CD4-positive, alpha-beta T cell treated with Interleukin-15 for 1 hour (primary cell): Measurements from ENCODE around the gene PTPRN2.
"Not testable (repeated sequence)": the region's sequence is repeated elsewhere in the genome, so short reads cannot be mapped to it uniquely, and the experiment has no call there.

Source experiments
- DNase-seq: peaks from one replicate; pipeline ENCODE4 v3.0.0-alpha.2; 2020

Gene PTPRN2

DNA sequence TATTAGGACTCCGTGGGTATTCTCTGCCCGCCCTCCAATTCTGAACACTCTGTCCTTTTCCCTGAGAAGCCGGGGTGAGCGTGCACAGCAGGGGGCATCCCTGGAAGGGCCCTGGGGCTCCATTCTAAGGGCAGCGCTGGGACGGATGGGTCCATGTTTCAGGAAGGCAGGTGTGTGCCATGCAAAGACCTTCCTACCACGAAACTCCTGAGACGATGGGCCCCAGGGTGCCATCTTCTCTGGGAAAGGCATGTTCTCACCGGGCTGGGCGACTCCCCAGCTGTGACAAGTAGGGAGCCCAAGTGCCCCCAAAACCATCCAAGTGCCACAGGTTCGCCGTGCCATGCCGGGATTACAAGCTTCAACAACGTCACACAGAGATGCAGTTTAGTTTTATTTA, 994.1 kb downstream of the PTPRN2 start:
- no peak for DNase-seq

DNA sequence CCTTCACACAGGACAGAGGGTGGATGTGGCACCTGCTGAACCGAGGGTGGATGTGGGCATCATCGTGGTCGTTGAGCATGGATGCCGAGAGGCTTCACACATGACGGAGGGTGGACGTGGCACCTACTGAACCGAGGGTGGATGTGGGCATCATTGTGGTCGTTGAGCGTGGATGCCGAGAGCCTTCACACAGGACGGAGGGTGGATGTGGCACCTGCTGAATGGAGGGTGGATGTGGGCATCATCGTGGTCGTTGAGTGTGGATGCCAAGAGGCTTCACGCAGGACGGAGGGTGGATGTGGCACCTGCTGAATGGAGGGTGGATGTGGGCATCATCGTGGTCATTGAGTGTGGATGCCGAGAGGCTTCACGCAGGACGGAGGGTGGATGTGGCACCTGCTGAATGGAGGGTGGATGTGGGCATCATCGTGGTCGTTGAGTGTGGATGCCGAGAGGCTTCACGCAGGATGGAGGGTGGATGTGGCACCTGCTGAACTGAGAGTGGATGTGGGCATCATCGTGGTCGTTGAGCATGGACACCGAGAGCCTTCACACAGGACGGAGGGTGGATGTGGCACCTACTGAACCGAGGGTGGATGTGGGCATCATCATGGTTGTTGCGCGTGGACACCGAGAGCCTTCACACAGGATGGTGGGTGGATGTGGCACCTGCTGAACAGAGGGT, 994.8 kb downstream of the PTPRN2 start:
- DNase-seq: not testable (repeated sequence)

DNA sequence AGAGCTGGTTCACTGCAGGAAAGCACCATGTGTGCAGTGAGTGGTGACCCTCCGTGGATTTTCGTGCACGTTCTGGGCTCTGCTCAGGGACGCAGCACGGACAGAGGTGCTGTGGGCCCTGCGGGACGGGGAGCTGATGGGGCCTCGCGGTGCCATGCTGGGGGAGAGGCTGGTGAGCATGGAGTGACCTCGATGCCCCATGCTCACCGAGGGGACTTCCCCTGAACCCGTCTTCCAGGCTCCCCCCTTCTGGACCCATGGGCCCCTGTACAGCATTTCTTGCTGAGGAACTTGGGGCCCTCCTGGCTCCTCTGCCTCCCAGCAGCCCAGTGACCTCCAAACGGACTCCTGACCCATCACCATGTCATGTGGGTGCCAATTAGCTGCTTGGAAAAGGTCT, 997.1 kb downstream of the PTPRN2 start:
- no peak for DNase-seq

DNA sequence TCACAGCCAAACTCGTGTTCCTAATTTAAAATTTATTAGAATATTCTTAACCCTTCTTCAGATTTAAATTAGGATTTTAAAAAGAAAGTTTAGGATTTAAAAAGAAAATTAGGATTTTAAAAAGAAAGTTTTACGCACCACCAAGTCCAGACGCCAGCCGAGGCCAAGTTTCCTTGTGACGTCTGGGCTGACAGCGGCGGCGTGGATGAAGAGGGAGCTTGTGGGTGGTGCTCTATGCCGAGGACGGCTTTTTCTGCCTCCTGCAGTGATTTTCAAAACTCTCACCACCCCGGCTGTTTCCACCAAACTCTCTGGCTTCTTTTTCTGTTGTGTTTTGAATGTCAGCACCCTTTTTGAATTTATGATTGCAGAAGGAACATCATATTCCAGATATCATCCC, 997.9 kb downstream of the PTPRN2 start:
- no peak for DNase-seq

DNA sequence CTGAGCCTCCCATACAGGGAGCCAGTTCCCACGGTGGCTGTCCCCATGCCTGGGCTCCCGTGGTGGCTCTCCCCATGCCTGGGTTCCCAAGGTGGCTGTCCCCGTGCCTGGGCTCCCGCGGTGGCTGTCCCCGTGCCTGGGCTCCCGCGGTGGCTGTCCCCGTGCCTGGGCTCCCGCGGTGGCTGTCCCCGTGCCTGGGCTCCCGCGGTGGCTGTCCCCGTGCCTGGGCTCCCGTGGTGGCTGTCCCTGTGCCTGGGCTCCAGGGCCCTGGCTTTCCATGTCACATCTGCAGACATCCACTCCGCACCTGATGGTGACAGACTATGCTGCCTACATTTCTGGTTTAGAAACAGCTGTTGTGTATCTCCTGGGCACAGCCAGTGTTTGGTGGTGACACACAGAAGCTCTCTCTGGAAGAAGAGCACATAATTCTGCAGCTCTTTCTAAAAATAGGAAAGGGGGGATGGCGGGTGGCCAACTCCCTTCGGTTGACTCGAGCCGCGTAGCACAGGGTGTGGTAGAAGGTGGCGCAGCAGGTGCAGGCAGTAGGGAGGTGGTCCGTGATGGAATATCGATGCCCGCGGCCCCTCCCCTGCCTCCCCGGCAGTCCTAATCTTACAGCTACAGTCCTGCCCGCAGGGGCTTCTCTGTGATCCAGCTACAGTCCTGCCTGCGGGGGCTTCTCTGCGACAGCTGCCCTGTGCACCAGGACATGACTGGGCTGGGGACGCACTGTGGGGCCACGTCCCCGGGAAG, 999.6 kb downstream of the PTPRN2 start:
- DNase-seq: no peak

DNA sequence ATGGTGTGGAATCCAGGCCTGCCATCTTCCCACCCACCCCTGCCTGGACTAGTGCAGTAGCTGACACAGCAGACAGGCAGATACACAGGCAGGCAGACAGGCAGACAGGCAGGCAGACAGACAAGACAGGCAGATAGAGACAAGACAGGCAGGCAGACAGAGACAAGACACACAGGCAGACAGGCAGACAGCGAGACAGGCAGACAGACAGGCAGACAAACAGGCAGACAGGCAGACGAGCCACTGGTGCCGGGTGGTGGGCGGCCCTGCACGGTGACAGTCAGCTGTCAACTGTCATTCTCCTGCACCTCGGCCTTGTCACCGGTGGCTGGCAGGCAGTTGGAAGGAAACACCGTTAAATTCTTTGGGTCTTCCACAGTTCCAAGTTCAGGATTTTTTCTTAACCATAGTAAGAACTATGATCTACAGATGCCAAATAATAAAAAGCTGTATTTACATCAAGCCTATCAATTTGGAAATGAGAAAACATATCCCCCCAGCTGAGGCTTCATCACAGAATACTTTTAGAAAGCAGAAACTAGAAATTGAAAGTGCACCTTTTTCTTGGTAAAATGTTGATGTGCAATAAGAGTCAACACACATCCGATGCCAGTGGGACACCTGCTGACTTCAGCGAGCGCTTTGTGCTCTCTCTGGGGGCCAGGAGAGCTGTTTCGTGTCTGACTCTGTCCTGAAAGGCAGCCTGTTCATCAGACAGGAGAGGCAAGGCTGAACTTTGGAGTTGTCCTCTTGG, 1000.4 kb downstream of the PTPRN2 start:
- DNase-seq: no peak

DNA sequence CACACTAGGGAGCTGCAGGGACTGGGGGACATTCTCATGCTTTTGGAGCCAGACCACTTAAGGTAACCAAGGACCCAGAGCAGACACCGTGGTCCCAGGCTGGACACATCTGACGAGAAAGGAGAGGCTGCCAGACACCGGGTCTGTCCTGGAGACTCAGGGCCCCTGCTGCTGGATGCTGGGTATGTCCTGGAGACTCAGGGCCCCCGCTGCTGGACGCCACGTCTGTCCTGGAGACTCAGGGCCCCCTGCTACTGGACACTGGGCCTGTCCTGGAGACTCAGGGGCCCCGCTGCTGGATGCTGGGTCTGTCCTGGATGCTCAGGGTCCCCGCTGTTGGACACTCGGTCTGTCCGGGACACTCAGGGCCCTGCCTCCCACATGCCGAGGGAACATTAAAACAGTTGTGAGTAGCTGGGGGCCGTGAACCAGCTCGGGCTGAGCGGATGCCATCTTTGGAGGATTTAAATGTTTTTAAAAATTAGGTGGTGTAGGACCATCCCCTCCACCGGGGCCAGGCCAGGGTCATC, 1001.1 kb downstream of the PTPRN2 start:
- no peak for DNase-seq

DNA sequence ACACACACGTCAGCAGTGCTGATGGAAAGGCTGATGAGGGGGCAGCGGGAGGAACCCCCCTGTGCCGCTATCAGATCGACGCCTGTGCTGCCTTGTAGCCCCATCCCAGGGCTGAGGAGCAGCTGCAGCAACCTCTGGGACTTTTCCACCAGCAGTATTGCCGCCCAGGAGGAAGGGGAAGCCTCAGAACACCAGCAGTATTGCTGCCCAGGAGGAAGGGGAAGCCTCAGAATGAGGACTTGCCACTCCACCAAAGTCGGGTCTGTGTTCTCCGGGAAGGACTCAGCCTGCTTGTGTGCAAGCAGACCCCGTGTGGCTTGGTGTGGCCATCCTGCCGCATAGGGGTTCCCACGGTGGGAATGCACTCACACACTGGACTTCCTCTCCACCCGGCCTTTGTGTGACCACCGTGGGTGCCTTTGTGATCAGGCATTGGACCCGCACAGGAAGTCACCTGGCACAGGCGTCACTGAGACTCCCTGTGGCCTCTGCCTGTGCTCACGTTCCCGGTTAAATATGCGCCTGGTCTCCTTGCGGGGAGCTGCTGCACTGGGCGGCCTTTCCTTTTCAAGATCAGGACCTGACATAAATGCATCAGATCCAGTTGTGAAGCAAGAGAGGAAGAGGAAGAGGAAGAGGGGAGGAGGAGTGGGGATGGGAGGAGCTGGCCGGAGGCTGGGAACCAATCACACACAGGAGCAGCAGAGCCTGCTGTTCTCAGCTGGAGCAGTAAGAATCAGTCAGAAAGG, 1002.3 kb downstream of the PTPRN2 start:
- DNase-seq: no peak

DNA sequence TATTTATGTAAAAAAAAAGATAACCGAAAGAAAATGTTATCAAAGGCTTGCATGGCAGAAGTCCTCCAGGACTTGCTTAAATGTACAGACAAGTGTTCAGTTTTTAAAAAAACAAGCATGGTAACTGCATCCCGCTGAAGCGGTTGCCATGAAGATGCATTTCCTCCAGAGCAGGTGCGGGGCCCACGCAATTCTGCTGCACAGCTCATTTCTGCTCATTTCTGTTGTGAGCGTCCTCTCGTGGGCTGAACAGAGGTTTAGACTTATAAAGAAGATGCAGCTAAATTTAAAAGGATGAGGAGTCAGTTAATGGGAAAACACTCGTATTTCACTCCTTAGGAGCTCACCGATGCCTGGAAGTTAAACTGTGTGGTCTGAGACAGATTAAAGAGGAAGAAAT, 1003.2 kb downstream of the PTPRN2 start:
- no peak for DNase-seq

DNA sequence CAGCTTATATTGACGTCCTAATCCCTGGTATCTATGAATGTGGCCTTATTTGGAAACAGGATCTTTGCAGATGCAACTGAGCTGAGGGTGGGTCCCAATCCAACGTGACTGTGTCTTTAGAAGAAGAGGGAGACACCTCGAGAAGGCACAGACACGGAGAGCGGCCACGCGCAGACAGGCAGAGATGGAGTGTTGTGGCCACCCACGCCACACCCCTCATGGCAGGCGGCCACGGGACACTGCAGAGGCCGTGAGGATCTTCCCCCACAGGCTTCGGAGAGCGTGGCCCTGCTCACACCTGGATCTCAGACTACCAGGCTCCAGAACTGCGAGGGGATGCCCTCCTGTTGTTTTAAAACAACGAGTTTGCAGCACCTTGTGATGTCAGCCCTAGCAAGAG, 1005.9 kb downstream of the PTPRN2 start:
- no peak for DNase-seq

DNA sequence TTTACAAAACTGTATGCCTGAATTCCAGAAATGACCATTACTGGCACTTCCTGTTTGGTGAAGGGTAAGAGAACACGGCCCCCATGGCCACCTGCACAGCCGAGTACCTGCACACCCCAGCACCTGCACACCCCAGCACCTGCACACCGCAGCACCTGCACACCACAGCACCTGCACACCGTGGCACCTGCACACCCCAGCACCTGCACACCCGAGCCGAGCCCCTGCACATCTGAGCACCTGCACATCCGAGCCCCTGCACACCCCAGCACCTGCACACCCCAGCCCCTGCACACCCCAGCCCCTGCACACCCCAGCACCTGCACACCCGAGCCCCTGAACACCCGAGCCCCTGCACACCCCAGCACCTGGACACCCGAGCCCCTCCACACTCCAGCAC, 1007.3 kb downstream of the PTPRN2 start:
- no peak for DNase-seq

DNA sequence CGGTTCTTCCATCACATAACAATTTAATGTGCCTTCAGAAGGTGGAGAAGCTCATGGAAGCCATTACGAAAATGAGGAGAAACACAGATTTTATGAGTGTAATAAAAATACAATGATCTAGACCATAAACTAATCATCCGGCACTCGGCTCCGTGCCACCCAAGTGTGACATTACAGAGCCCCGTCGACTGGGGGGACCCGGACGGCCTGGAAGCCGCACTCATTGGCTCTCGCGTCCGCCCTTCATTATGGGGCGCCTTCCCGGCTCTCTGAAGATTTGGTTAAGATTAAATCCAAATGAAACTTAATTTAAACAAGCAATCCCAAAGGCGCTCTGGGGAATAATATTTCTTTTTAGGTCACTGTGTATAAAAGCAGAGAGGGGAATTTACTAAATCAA, 1008.2 kb downstream of the PTPRN2 start:
- no peak for DNase-seq

DNA sequence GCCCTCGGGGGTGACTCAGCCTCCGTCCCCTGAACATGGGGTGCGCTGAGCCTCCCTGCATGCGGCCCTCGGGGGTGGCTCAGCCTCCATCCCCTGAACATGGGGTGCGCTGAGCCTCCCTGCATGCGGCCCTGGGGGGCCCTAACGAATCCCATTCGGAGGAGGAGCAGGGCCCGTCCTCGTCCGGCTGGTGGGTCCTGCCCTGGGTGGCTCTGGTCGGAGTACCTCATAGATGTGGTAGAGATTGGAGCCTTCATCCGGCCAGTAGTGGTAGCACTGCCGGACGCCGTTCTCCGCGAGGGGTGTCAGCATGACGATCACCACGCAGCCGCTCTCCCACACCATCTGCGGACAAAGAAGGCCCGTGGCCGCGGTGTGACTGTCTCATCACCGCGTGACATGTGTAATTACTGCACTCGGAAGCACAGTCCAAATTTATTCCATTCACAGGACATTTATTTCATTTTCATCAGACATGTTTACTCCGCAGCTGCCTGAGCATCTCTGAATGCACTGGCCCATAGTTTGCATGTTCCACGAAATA, 1009.8 kb downstream of the PTPRN2 start:
- no peak for DNase-seq

DNA sequence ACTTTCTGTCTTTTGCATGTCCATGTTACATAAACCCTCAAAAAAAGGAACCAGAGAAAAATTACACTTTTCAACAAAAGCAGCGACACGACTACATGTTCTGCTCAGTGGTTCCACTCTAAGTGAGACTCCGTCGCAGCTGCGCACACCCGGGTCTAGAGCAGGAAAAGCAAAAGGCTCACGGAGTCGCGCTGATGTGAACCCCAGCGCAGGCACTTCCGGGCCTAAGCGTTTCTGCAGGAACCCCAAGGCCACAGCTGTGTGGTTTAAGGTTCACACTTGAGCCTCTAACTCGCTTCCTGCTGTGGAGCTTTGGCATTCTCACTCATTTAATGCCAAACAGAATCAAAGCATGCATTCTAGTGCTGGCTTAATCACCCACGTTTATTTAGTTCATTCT, 1010.6 kb downstream of the PTPRN2 start:
- no peak for DNase-seq

DNA sequence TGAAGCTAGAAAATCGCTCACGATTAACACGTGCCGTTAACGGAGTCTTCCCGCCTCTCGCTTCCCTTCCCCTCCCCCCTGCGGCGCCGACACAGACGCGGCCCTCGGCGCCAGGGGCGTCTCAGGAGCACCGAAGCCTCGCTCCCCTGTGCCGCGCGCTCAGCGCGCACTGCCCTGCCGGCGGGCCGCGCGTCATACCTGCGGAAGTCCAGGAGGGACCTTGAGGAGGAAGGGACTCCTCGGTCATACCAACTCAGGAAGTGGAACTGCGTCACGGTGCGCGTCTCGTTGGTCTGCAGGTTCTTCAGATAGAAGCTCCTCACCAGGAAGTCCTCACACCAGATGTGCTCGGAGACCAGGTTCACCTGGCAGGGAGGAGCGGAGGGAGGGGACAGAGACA, 1011.2 kb downstream of the PTPRN2 start:
- DNase-seq: peak; percentile 84

DNA sequence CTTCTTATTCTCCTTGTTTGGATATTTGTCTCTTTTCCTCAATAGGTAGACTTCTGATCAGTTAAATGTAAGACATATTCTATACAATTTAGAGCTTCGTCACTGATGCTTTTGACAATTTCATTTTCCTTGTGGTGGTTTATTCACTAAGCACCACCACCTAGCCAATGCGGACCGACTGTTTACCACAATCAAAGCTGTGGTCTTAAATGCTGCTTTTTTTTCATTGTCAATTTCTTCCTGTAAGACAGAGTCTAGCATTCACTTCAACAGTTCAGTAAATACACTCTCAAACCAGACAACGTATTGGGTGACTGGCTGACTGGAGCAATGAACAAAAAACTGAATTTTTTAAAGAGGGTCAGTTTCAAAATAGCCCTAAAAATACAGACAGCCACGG, 1011.8 kb downstream of the PTPRN2 start:
- no peak for DNase-seq

DNA sequence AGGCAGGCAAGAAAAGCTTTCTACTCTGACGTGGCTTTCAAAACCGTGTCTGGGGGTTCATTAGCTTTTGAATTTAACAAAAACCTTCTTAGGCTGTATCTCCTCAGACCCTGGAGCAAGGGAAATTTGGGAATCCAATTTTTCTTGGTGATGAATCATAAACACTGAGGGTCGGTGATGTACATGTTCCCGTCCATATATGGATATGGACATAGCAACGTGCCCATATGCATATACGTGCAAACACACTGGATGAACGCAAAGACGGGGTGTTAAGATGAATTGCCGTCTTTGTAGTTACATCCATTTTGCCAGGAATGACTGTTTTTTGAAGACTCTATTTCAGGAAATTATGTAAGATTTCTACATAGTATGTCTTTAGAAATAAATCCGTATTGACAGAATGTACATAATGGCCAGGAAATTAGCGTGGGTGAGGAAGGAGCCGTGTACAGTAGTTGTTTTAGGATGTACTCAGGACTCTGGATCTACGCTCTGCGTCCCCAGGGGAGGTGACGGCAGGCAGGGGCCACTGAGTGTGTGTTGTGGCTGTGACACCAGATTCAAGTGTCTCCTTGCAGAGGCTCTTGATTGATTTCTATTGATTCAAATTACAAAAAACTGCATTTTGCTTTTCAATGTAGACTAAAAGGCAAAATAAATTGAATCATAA, 1012.6 kb downstream of the PTPRN2 start:
- DNase-seq: no peak

DNA sequence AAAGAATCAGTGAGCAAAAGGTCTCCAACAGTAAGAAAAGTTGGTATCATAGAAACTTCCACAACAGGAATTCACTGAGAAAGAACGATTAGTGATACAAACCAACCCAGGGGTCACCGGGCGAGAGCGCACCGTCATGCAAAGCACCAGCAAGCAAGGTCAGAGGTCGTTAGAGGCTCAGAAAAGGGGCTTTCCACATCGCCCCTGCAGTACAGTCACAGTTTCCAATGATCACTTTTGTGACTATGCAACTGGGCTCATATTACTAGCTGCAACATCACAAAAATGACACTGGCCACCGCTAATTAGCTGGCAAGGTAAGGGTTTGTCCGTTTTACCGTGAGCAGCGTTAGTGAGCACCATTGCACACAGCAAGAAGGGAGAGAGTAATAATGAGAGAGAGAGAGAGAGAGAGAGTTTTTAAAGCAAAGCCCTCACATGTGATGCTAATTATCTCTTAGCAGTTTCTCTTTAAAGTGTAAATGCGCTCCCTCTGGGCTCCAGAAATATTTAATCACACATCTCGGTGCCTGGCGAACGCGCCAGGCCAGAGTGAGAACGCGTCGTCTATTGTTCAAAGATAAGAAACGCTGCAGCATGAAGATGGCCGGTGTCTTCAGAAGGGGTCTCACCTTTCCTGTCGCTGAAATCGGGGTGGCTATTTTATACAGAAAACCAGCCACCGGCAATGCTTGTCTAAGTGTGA, 1013.4 kb downstream of the PTPRN2 start:
- DNase-seq: no peak

DNA sequence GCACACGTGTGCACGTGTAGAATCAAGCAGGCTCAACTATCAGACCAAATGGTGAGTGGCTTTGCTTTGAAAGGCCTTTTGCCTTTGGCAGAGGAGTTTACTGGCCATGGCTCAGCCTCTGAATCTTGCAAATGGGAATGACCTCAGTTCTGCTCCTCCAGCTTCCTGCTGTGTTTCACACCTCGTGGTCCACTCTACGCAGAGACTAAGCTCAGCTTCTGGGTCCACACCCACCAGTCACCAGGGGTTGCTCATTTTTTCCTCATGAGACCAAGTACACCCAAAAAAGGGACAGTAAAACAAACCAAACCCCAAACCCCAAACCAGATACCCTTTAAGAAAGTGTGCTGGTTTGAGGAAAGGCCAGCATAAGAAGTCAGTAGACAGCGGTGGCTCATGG, 1014.4 kb downstream of the PTPRN2 start:
- DNase-seq: no peak

DNA sequence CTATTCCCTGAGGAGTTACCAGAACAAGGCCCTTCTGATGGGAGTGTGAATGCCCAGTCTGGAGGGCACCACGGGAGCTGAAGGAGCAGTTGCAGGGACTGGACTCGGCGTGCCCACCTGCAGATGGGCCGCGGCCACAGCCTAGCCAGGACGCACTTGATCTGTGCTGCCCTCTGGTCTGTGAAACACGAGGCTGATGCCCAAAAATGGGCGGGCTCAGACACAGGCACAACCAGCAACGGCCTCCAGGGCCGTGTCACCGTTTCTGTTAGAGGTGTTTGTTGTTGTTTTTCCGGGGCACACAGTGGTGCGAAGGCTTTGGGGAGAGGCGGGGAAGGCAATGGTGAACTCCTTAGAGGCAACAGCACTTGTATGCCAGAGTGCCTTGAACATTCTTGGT, 1015.0 kb downstream of the PTPRN2 start:
- DNase-seq: no peak

DNA sequence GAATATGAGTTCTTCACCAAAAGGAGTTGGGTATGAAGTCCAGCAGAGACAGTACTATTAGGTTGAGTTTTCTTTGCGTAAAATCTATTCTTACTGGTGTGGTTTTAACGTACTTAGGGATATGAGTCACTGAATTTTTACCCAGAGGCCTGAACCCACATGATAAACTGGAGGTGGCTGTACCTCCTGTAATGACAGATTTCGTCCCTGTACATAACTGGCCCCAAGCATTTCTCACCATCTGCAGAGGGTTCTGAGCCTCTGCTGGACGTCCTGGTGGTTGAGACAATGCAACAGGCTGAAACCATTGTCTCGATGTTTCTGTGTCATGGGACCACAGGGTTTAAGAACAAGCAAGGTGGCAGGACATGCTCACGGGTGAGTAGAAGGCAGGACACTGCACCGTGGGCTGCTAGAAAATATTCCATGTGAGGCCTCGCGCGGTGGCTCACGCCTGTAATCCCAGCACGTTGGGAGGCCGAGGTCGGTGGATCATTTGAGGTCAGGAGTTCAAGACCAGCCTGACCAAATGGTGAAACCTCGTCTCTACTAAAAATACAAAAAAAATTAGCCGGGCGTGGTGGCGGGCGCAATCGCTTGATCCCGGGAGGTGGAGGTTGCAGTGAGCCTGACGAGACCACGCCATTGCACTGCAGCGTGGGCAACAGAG, 1017.0 kb downstream of the PTPRN2 start:
- DNase-seq: no peak
